Measurements from ENCODE around the gene SUN5.
"Not testable (repeated sequence)": the region's sequence is repeated elsewhere in the genome, so short reads cannot be mapped to it uniquely, and the experiment has no call there.

Gene SUN5

DNA sequence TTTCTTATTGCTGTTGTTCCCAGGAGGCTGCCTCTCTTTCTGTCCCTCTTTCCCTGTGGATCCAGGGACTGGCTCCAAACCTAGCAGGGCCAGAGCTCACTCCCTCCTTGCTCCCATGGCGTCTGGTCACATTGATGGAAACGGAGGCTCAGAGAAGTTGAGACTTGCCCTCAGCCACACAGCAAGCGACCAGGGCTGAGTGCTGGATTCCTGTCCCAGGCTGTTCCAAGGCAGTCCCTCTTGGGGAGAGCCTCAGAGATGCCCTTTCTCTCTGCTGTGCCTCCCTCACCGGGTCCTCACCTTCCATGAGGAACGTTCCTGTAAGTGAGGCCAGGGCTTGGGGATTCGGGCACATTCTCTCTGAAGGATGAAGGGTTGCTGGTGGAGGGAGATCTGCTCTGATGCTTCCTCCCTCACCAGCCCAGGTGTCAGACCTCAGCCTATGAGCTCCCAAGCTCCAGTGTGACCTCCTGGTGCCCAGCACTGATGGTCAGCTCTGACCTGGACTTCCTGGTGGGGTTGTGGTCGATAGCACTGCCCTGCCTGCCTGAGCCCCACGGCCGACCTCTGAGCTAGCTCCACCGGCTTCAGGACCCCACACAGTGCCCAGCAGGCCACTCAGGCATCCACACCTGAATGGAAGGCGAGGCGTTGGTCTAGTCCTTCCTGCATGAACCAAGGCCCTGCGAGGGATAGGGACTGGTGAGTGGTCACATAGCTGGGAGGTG is 26.8 kb downstream of the SUN5 start:
- no peak for DNase-seq (ENCODE audit: low spot score)

DNA sequence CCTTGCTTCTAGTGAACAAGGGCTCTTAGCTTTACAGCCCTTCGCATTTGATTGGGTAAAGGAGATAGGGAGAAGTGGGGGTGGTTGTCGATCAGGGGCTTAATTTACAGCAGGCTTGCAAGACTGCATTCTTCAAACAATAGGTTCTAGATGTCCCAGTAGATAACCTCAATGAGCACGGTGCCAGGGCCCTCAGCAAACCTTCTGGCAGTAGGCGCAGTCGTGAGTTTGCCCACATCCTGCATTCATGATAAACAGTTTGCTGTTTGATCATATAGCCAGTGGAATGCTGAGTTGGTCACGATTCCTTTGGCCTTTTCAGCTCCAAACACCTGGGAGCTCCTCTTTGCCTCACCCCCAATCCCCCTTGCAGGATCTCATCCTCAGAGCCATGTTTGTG is 27.5 kb downstream of the SUN5 start:
- peak; percentile 56 for DNase-seq (ENCODE audit: low spot score)

DNA sequence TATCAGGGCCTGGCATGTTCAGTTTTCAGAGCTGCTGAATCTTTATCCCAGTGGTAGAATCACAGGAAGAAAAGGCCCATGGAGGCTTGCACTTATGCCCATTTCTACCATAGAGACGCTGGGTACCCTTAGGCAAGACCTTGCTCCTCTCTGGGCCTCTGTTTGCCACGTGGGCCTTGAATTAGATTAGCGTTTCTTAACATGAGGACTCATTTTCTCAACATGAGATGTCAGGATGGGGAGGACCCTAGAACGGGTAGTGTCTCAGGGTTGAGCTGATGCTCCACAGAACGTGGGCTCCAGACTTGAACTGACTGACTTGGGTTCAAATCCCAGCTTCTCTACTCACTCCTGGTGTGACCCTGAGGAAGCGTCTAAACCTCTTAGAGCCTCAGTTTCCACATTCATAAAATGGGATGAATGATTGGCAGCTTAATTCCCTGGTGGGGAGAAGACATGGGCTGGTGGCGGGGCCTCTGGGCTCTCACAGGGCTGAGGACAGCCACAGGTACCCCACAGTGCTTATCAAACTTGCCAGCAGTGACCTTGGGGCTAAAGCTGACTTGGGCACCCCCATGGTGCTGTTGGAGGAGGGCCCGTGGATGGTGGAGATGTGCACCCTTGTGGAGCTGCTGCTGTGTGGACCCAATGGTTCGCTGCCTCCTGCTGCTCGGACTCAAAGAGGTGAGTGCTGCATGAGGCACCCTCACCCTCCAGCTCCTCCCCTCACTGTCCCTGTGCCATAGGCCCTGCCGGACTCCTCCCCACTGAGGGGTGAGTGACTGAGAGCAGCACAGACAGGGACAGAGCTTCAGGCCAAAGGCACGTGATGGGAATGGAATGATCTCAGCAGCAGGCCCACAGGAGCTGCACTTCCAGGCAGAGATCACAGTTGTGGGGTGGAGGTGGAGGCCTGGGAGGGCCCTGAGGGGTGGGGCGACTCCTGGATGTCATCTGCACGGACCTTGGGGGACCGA is 28.2 kb downstream of the SUN5 start:
- DNase-seq (ENCODE audit: low spot score) = no peak

DNA sequence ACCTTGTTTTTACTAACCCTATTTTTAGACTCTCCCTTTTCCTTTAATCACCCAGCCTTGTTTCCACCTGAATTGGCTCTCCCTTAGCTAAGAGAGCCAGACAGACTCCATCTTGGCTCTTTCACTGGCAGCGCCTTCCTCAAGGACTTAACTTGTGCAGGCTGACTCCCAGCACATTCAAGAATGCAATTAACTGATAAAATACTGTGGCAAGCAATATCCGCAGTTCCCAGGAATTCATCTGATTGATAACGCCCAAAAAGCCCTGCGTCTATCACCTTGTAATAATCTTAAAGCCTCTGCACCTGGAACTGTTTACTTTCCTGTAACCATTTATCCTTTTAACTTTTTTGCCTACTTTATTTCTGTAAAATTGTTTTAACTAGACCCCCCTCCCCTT is 29.1 kb downstream of the SUN5 start:
- DNase-seq (ENCODE audit: low spot score) = not testable (repeated sequence)

- DNase-seq (ENCODE audit: low spot score) = not testable (repeated sequence)
Observed at GRCh38 chr20:32974204-32975064, 29.8 kb downstream of the SUN5 start.

GRCh38 chr20:32973077-32973717 is 31.0 kb downstream of the SUN5 start:
- no peak for DNase-seq (ENCODE audit: low spot score)

GRCh38 chr20:32972181-32973076 is 31.8 kb downstream of the SUN5 start:
- DNase-seq (ENCODE audit: low spot score) = peak; percentile 95

- peak; percentile 47 for DNase-seq (ENCODE audit: low spot score)
Observed at GRCh38 chr20:32971703-32972161, 32.5 kb downstream of the SUN5 start.

- no peak for DNase-seq (ENCODE audit: low spot score)
Observed at GRCh38 chr20:32970973-32971300, 33.3 kb downstream of the SUN5 start.

DNA sequence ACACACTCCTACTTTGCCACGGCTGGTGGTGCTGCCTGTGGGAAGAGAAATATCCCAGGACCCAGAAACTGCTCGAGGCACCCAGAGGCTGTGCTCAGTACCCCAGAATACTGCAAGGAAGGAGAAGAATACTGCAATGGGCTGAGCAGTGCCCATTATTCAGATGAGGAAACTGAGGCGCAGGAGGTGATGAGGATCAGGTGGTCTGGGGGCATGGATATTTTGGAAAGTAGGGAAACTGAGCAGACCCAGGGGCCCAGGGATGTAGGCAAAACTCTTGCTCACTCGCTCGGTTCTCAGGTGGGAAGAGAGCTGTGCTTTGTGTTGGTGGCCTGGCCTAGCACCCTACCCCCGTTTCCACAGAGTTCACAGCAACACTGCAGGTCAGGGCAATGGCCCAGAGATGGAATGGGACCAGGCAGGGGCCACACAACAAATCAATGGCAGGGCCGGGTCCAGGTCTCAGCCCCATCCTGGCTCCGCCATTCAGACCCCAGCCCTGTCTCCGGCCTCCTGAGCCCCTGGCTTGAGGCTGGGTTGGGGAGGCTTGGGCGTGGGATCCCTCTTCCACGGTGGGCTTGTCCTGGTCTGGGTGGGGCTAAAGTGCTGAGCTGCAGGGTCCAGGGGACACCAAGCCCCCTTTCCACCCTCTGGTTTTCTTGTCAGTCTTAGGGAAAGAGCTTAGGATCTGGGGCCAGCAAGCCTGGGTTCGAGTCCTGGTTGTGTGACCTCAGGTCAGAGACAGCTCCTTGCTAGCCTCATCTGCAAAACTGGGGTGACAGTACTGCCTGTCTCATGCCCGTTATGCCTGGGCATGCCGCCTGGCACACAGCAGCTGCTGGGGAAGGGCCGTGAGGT is 33.9 kb downstream of the SUN5 start:
- DNase-seq (ENCODE audit: low spot score) = no peak

DNA sequence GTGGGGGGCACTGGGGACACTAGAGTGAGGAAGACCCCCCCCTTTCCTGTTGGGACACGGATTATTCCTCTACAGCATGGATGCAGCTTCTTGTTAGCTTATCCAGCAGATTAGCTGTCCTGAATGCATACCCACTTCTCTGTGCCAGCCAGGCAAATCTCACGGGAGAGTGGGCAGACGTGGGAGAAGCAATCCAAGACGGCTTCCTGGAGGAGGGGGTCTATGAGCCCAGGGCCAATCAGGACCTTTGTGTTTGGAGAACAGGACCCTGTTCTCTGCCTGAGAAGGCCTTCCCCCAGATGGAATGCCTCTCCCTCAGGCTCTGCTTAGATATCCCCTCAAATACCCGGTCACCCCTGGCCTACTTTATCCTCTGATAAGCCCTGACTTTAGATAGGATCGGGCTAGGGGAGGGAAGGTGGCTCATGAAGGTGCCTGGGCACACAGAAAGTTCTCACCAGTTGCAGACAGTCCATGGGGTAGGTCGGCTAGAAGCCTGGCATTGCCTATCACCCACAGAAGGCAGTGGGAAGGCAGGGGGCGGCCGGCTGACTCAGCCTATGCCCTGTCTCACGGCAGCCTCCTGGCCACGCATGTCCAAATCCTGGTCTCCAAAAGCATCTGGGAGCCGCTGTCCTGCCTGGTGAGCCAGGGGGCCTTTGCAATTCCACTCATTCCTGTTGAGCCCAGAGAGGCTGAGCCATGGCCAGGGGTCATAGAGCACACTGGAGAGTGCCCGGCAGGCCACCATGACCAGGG is 34.7 kb downstream of the SUN5 start:
- DNase-seq (ENCODE audit: low spot score) = no peak

- DNase-seq (ENCODE audit: low spot score) = no peak
Observed at GRCh38 chr20:32968478-32969241, 35.6 kb downstream of the SUN5 start.

DNA sequence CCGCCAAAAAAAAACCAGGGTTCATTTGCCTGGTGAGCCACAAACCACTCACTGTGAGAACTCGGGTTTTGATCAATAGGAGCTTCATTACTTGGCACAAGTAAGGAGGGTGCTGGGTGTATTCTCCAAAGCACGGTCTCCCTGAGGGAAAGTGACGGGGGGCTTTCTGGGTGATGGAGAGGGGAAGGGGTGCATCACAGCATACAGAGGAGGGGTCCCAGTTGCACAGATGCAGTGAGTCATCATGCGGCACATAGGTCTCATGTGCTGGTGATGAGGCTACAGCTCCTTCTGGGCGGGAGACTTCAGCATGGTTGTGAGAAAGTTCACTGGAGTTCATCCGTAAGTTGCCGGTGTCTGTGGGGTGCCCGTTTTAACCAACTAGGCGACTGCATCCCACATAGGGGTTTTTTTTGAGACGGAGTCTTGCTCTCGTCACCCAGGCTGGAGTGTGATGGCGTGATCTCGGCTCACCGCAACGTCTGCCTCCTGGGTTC is 36.2 kb downstream of the SUN5 start:
- DNase-seq (ENCODE audit: low spot score) = peak; percentile 54

- DNase-seq (ENCODE audit: low spot score) = peak; percentile 78
Observed at GRCh38 chr20:32966881-32967781, 37.1 kb downstream of the SUN5 start.

GRCh38 chr20:32966382-32966781 is 37.9 kb downstream of the SUN5 start:
- DNase-seq (ENCODE audit: low spot score) = no peak

DNA sequence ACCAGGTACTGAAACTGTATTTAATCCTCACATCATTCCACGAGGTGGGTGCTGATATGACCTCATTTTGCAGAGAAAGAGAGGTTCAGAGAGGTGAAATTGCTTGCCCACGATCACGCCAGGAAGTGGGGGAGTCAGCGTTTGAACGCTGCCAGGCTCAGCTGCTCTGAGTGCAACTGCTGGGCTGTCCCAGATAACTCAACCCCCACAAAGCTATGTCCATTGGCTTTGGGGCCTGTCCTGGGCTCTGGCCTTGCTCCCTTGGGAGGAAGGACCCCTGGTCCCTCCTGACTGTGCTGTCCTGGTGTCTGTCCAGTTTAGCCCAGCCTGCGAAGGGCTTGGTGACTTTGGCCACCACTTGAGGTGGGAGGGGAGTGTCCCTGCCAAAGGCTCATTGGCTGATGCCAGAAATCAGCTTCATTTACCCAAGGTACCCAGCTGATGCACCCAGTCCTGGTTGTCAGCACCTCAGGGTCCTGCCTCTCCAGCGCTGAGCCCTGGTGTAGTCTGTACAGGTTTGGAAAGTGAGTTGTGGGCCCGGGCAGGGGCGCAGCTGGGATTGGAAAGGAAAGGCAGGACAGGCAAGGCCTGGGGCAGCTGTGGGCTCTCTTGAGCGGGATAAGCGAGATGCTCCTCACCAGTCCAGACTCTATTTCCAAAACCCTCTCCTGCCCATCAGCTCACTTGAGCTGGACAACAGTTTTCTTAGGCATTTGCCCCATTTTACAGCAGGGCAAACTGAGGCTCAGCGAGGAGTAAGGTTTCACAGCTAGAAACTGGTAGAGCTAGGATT is 38.5 kb downstream of the SUN5 start:
- DNase-seq (ENCODE audit: low spot score) = peak; percentile 66
